Immature natural killer cell (primary cell): ENCODE measurements around the gene NUSAP1. TPM values are rescaled to one million over a fixed set of nuclear protein-coding genes. Genes with fewer than 3 reads are reported as not detected.
"Not testable (repeated sequence)": the region's sequence is repeated elsewhere in the genome, so short reads cannot be mapped to it uniquely, and the experiment has no call there.

Experiments
- DNase-seq, 3 donors: peaks; one replicate each; pipeline ENCODE4 v3.0.0; 2022; ENCODE audit warnings: mixed read lengths in 1 of 3
- H3K27ac Mint-ChIP-seq, 6 donors: one replicate each; pipeline ENCODE4 v1.8.0; 2020; ENCODE audit warnings: mixed read lengths in 6 of 6, mild to moderate bottlenecking in 5 of 6, inconsistent platforms in 4 of 6, moderate library complexity in 3 of 6
- H3K27me3 Mint-ChIP-seq, 3 donors: one replicate each; pipeline ENCODE4 v1.8.0; 2020 to 2021; ENCODE audit warnings: low read depth in 3 of 3, mild to moderate bottlenecking in 3 of 3, mixed read lengths in 3 of 3, moderate library complexity in 3 of 3, inconsistent platforms in 1 of 3
- H3K36me3 Mint-ChIP-seq, 3 donors: one replicate each; pipeline ENCODE4 v1.8.0; 2020; ENCODE audit warnings: mixed read lengths in 3 of 3, inconsistent platforms in 2 of 3, mild to moderate bottlenecking in 2 of 3
- H3K4me1 Mint-ChIP-seq, 2 donors: one replicate each; pipeline ENCODE4 v1.8.0; 2020; ENCODE audit warnings: inconsistent platforms in 2 of 2, mild to moderate bottlenecking in 2 of 2, mixed read lengths in 2 of 2, moderate library complexity in 1 of 2
- H3K4me3 Mint-ChIP-seq, 5 donors: one replicate each; pipeline ENCODE4 v1.8.0; 2020; ENCODE audit warnings: mild to moderate bottlenecking in 5 of 5, mixed read lengths in 5 of 5, inconsistent platforms in 3 of 5, moderate library complexity in 3 of 5
- H3K9me3 Mint-ChIP-seq, 6 donors: one replicate each; pipeline ENCODE4 v1.8.0; 2020; ENCODE audit warnings: mild to moderate bottlenecking in 6 of 6, mixed read lengths in 6 of 6, inconsistent platforms in 4 of 6, moderate library complexity in 3 of 6
- polyA plus RNA-seq, 3 donors: library from polyadenylated mRNA; unstranded; fragments of 300-500 nt; fragmentation: Illumina TruSeq; gene quantifications; one replicate each; pipeline ENCODE4 v1.2.3, GENCODE V29; 2021

Gene NUSAP1
- polyA plus RNA-seq, result 1 to 10 TPM; 2.6 to 6.5 (median 4.0) TPM

GRCh38 chr15:41332194-41333025 lies at the start of gene NUSAP1, which contains the start of gene OIP5:
Gene NUSAP1, plus strand, starts transcription at chr15:41332881. Its CDS starts 77 bp downstream, at chr15:41332958.
Gene OIP5, minus strand, starts transcription at chr15:41332591. Its CDS starts 30 bp downstream, at chr15:41332561.
- Mint-ChIP-seq H3K36me3 (no peaks in the 10 kb centered on the region), H3K4me3 (peak within 1 kb of the TSS; percentile 96 to 100 (median 99))
- DNase-seq, result peak; percentile 97

GRCh38 chr15:41282980-41283652 lies 49.6 kb upstream of the NUSAP1 start:
- Mint-ChIP-seq H3K27ac (peak overlapping the region; percentile 96 to 99 (median 98)), H3K27me3 (peaks cover 11 to 19% (median 16%) of the 10 kb centered on the region in 3 donors), H3K36me3 (peaks cover 13 to 26% (median 24%) of the 10 kb centered on the region in 3 donors), H3K4me3 (peak overlapping the region; percentile 92 to 99 (median 96)), H3K4me1 (peaks cover 37 to 50% of the 10 kb centered on the region in 2 donors)
- not testable (repeated sequence) for DNase-seq, H3K9me3 Mint-ChIP-seq

More at GRCh38 chr15:41332194-41333025, at the start of gene NUSAP1, which contains the start of gene OIP5:
- no peaks in the 10 kb centered on the region for H3K9me3 Mint-ChIP-seq
- H3K27ac Mint-ChIP-seq, result peak within 1 kb of the TSS; percentile 89 to 98 (median 94)
- peaks cover 29 to 34% of the 10 kb centered on the region in 2 donors for H3K4me1 Mint-ChIP-seq
- peaks cover 0 to 8% (median 3%) of the 10 kb centered on the region in 3 donors for H3K27me3 Mint-ChIP-seq

- Mint-ChIP-seq H3K9me3 (no peaks in the 10 kb centered on the region), H3K27ac (peak overlapping the region; percentile 96 to 99 (median 98)), H3K27me3 (peaks cover 11 to 19% (median 18%) of the 10 kb centered on the region in 3 donors), H3K36me3 (peaks cover 13 to 31% (median 23%) of the 10 kb centered on the region in 3 donors), H3K4me1 (peaks cover 43 to 57% of the 10 kb centered on the region in 2 donors), H3K4me3 (peak overlapping the region; percentile 92 to 99 (median 96))
- peak; percentile 98 for DNase-seq
Observed at GRCh38 chr15:41283653-41284426, 48.8 kb upstream of the NUSAP1 start.

- Mint-ChIP-seq H3K27me3 (peaks cover 11 to 19% (median 18%) of the 10 kb centered on the region in 3 donors), H3K36me3 (peaks cover 9 to 27% (median 18%) of the 10 kb centered on the region in 3 donors), H3K9me3 (no peaks in the 10 kb centered on the region), H3K27ac (peak overlapping the region; percentile 96 to 99 (median 98)), H3K4me1 (peaks cover 43 to 58% of the 10 kb centered on the region in 2 donors), H3K4me3 (peak overlapping the region; percentile 92 to 99 (median 96))
- peak in 1 of 3 donors; percentile 3 for DNase-seq
Observed at GRCh38 chr15:41284427-41285177, 48.1 kb upstream of the NUSAP1 start.

- peaks cover 45 to 58% of the 10 kb centered on the region in 2 donors for H3K4me1 Mint-ChIP-seq
- H3K27ac Mint-ChIP-seq, result peak overlapping the region; percentile 96 to 99 (median 98)
- H3K36me3 Mint-ChIP-seq, result peaks cover 4 to 23% (median 15%) of the 10 kb centered on the region in 3 donors
- H3K4me3 Mint-ChIP-seq, result peak overlapping the region; percentile 92 to 99 (median 96)
- DNase-seq, result no peak
- H3K9me3 Mint-ChIP-seq, result no peaks in the 10 kb centered on the region
- peaks cover 11 to 19% (median 18%) of the 10 kb centered on the region in 3 donors for H3K27me3 Mint-ChIP-seq
Observed at GRCh38 chr15:41285285-41285684, 47.4 kb upstream of the NUSAP1 start.

- peaks cover 45 to 64% of the 10 kb centered on the region in 2 donors for H3K4me1 Mint-ChIP-seq
- H3K9me3 Mint-ChIP-seq, result no peaks in the 10 kb centered on the region
- H3K36me3 Mint-ChIP-seq, result peaks cover 4 to 23% (median 15%) of the 10 kb centered on the region in 3 donors
- H3K27me3 Mint-ChIP-seq, result peaks cover 11 to 19% (median 18%) of the 10 kb centered on the region in 3 donors
- no peak for DNase-seq
- H3K27ac Mint-ChIP-seq, result peak overlapping the region in 1 of 6 donors; percentile 16
- peak overlapping the region in 2 of 5 donors; percentile 32 to 33 for H3K4me3 Mint-ChIP-seq
Observed at GRCh38 chr15:41286665-41287333, 45.9 kb upstream of the NUSAP1 start.

GRCh38 chr15:41288464-41288863 lies 44.2 kb upstream of the NUSAP1 start:
- no peaks in the 10 kb centered on the region for H3K9me3 Mint-ChIP-seq
- H3K27ac Mint-ChIP-seq, result no peak overlapping the region
- peaks cover 4 to 13% (median 11%) of the 10 kb centered on the region in 3 donors for H3K27me3 Mint-ChIP-seq
- peaks cover 4 to 23% (median 15%) of the 10 kb centered on the region in 3 donors for H3K36me3 Mint-ChIP-seq
- H3K4me3 Mint-ChIP-seq, result no peak overlapping the region
- peaks cover 34 to 57% of the 10 kb centered on the region in 2 donors for H3K4me1 Mint-ChIP-seq
- no peak for DNase-seq

GRCh38 chr15:41289953-41290352 lies 42.7 kb upstream of the NUSAP1 start:
- H3K27me3 Mint-ChIP-seq, result peaks cover 0 to 2% (median 2%) of the 10 kb centered on the region in 3 donors
- peak overlapping the region in 1 of 6 donors; percentile 34 for H3K27ac Mint-ChIP-seq
- H3K4me3 Mint-ChIP-seq, result no peak overlapping the region
- H3K36me3 Mint-ChIP-seq, result peaks cover 4 to 23% (median 15%) of the 10 kb centered on the region in 3 donors
- no peaks in the 10 kb centered on the region for H3K9me3 Mint-ChIP-seq
- DNase-seq, result no peak
- peaks cover 24 to 48% of the 10 kb centered on the region in 2 donors for H3K4me1 Mint-ChIP-seq

GRCh38 chr15:41291065-41291631 lies 41.5 kb upstream of the NUSAP1 start:
- H3K36me3 Mint-ChIP-seq, result peaks cover 8 to 21% (median 9%) of the 10 kb centered on the region in 3 donors
- no peak overlapping the region for H3K4me3 Mint-ChIP-seq
- DNase-seq, result no peak
- H3K27ac Mint-ChIP-seq, result peak overlapping the region in 2 of 6 donors; percentile 6 to 51
- H3K4me1 Mint-ChIP-seq, result peaks cover 13 to 45% of the 10 kb centered on the region in 2 donors
- H3K27me3 Mint-ChIP-seq, result peaks cover 0 to 2% (median 0%) of the 10 kb centered on the region in 3 donors
- no peaks in the 10 kb centered on the region for H3K9me3 Mint-ChIP-seq

- Mint-ChIP-seq H3K9me3 (no peaks in the 10 kb centered on the region), H3K4me3 (no peak overlapping the region)
- no peak for DNase-seq
Observed at GRCh38 chr15:41292521-41292920, 40.2 kb upstream of the NUSAP1 start.

GRCh38 chr15:41301139-41301538 lies 31.5 kb upstream of the NUSAP1 start:
- Mint-ChIP-seq H3K27ac (peak overlapping the region in 1 of 6 donors; percentile 46), H3K36me3 (peaks cover 4 to 15% (median 10%) of the 10 kb centered on the region in 3 donors)

More at GRCh38 chr15:41292521-41292920, 40.2 kb upstream of the NUSAP1 start:
- Mint-ChIP-seq H3K4me1 (peaks cover 8 to 36% of the 10 kb centered on the region in 2 donors), H3K27ac (peak overlapping the region in 3 of 6 donors; percentile 34 to 48 (median 45)), H3K27me3 (peaks cover 0 to 2% (median 0%) of the 10 kb centered on the region in 3 donors), H3K36me3 (peaks cover under 1 to 13% (median 4%) of the 10 kb centered on the region in 3 donors)

More at GRCh38 chr15:41301139-41301538, 31.5 kb upstream of the NUSAP1 start:
- DNase-seq, H3K4me3 Mint-ChIP-seq, H3K9me3 Mint-ChIP-seq, H3K27me3 Mint-ChIP-seq, H3K4me1 Mint-ChIP-seq: not testable (repeated sequence)
